GM10266 (cell line): ENCODE data around the gene WNT3A.

ENCODE experiments used
- DNase-seq: peaks from one replicate; pipeline ENCODE4 v3.0.0; 2012; ENCODE audit errors: extremely low spot score
- TF ChIP-seq, protein P1 (sequence below): IDR thresholded peaks from 2 replicates; pipeline ENCODE4 v1.5.1; 2012; ENCODE audit warnings: mild to moderate bottlenecking, low read depth; ENCODE audit not compliant: control insufficient read depth, insufficient read depth; ENCODE audit errors: missing control alignments

The WNT3A gene

DNA sequence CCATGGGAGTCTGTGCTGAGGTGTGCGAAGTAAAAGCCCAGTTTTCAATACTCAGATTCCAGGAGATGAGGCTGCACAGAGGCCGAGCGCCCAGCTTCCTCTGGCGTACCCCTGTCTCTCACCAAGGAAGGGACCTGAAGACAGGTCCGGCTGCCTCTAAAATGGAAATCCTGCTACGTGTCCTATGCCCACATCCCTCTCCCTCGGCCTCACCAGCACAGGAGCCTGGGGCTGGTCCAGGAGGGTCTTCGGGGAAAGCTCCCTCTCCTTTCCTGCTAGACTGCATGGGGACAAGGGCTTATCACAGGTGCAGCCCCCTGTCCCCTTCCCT is 101.9 kb downstream of the WNT3A start:
- DNase-seq: no peak
- TF ChIP-seq, protein P1, sequence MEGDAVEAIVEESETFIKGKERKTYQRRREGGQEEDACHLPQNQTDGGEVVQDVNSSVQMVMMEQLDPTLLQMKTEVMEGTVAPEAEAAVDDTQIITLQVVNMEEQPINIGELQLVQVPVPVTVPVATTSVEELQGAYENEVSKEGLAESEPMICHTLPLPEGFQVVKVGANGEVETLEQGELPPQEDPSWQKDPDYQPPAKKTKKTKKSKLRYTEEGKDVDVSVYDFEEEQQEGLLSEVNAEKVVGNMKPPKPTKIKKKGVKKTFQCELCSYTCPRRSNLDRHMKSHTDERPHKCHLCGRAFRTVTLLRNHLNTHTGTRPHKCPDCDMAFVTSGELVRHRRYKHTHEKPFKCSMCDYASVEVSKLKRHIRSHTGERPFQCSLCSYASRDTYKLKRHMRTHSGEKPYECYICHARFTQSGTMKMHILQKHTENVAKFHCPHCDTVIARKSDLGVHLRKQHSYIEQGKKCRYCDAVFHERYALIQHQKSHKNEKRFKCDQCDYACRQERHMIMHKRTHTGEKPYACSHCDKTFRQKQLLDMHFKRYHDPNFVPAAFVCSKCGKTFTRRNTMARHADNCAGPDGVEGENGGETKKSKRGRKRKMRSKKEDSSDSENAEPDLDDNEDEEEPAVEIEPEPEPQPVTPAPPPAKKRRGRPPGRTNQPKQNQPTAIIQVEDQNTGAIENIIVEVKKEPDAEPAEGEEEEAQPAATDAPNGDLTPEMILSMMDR: no peak

GRCh38 chr1:228109073-228109961 is 102.5 kb downstream of the WNT3A start, which contains the start of gene MRPL55:
Gene MRPL55, minus strand, starts transcription at chr1:228109299. Its CDS starts 1,039 bp downstream, at chr1:228108260.
- TF ChIP-seq, protein P1: no peak
- peak; percentile 95 for DNase-seq

DNA sequence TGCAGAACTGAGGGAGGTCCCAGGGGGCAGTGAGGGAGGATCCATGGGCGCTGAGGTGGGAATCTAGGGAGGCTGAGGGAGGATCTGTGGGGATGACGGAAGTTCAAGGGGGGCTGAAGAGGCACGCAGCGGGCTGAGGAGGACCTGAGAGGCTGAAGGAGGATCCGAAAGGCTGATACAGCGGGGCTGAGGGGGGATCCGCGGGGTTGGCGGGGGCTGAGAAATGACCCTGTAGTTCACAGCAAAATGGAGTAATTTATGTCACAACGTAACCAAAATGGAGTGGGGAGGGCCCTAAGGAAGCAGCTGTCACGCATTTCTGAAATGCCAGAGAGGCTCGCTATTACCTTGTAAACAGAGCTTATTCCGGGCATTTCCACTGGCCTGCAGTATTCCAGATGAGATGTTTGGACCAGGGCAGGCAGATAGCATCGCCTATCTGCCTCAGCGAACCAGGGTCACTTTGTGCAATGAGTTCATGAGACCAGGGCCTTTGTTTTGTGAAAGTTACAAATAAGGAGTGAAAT is 103.2 kb downstream of the WNT3A start:
- TF ChIP-seq, protein P1: no peak
- DNase-seq: peak; percentile 16

- no peak for DNase-seq
- TF ChIP-seq, protein P1: no peak
Observed at GRCh38 chr1:228110556-228110955, 103.8 kb downstream of the WNT3A start.
